ENCODE results near the gene IRF2.

GRCh38 chr4:184430163-184430562, 44.2 kb downstream of the IRF2 start:
- TF ChIP-seq CTCF (IDR thresholded peaks at IDR 0.05; ENCODE audit: borderline replicate concordance, extremely low read depth, low read length, poor library complexity, severe bottlenecking): no peak
- TF ChIP-seq EZH2 (IDR thresholded peaks at IDR 0.05; ENCODE audit: borderline replicate concordance, low read depth, low read length, severe bottlenecking): no peak

Data from DND-41 (cell line).